Kidney (tissue), 14 donors: ENCODE data around the gene PDGFB. TPM values are rescaled to one million over a fixed set of nuclear protein-coding genes. Genes with fewer than 3 reads are reported as not detected.

ENCODE experiments used
- DNase-seq, 5 donors: peaks; one replicate each; pipeline ENCODE4 v3.0.0-alpha.2; 2013 to 2020
- FAIRE-seq: peaks from 2 replicates; lab custom pipeline; 2012; peaks lifted over from hg19 to GRCh38; lab: Jason Lieb, UNC
- H3K27ac ChIP-seq, 2 donors: one replicate each; pipeline ENCODE4 v1.7.0; 2013; ENCODE audit warnings: low read depth in 2 of 2, low read length in 2 of 2, inconsistent platforms in 1 of 2
- H3K27me3 ChIP-seq: one replicate; pipeline ENCODE4 v1.7.1; 2013; ENCODE audit warnings: low read length, inconsistent platforms; ENCODE audit not compliant: control insufficient read depth, insufficient read depth
- H3K36me3 ChIP-seq, 3 donors: one replicate each; pipeline versions ENCODE4 v1.7.0 to v1.7.1; 2013; ENCODE audit warnings: low read length in 3 of 3, control low read depth in 1 of 3, inconsistent platforms in 1 of 3; ENCODE audit not compliant: insufficient read depth in 3 of 3, control insufficient read depth in 2 of 3
- H3K4me1 ChIP-seq, 3 donors: one replicate each; pipeline versions ENCODE4 v1.7.0 to v1.7.1; 2013; ENCODE audit warnings: low read length in 3 of 3, inconsistent platforms in 1 of 3, low read depth in 1 of 3; ENCODE audit not compliant: control insufficient read depth in 2 of 3, insufficient read depth in 2 of 3
- H3K4me3 ChIP-seq, 3 donors: one replicate each; pipeline versions ENCODE4 v1.7.0 to v1.8.1; 2013; ENCODE audit warnings: low read length in 3 of 3, control low read depth in 1 of 3, inconsistent platforms in 1 of 3
- H3K9ac ChIP-seq, 3 donors: one replicate each; pipeline versions ENCODE4 v1.7.0 to v1.7.1; 2013; ENCODE audit warnings: low read length in 3 of 3, control low read depth in 1 of 3, inconsistent platforms in 1 of 3
- H3K9me3 ChIP-seq, 3 donors: one replicate each; pipeline versions ENCODE4 v1.7.0 to v1.7.1; 2013; ENCODE audit warnings: low read length in 3 of 3, control low read depth in 1 of 3, inconsistent platforms in 1 of 3; ENCODE audit not compliant: control insufficient read depth in 2 of 3, insufficient read depth in 1 of 3
- CTCF ChIP-seq: IDR thresholded peaks from 3 replicates; pipeline ENCODE4 v1.5.1; 2012; ENCODE audit warnings: mild to moderate bottlenecking, moderate library complexity, borderline replicate concordance; ENCODE audit not compliant: insufficient read depth; ENCODE audit errors: extremely low read depth
- intact Hi-C: fragments of 100-400 bp; cut with DNase I; formaldehyde crosslinking; loops from one replicate; pipeline ENCODE4 v1.11.1; 2022
- polyA plus RNA-seq: library from polyadenylated mRNA; stranded (reverse); fragments of 350-450 nt; fragmentation: Illumina TruSeq; extraction: RNeasy Lipid Tissue Mini Kit (QIAGEN cat#74804); gene quantifications from one replicate; pipeline ENCODE4 v1.2.3, GENCODE V29; 2014; ENCODE audit warnings: low read depth, low replicate concordance; ENCODE audit not compliant: insufficient read depth
- total RNA-seq: library from RNA; stranded (reverse); fragmentation: NEBNext Ultra II Directional; extraction: Animal tissue kit (Norgen Biotek cat#: 25700); gene quantifications from one replicate; pipeline ENCODE4 v1.2.1, GENCODE V29; 2021
- donor health status: control.
- donor health status: control.
- donor health status: control.
- donor health status: control.
- donor health status: control.
- donor health status: DM: yes; HTN: yes; CAD: no.
- donor health status: Normal renal cell carcinoma (clear cell type).

The PDGFB gene
- total and polyA plus RNA-seq, 2 donors from 2014 or later = 10.4 to 14.2 TPM

- H3K4me1 ChIP-seq = peaks cover 0 to 2% (median 0%) of the 10 kb centered on the region in 3 donors
- H3K4me3 ChIP-seq = no peak overlapping the region
- H3K36me3 ChIP-seq = no peaks in the 10 kb centered on the region
- FAIRE-seq (no peak), DNase-seq (no peak)
- TF ChIP-seq CTCF = no peak
- no peak overlapping the region for H3K27ac ChIP-seq
- H3K9ac ChIP-seq = no peak overlapping the region
- intact Hi-C loops = no loop called here
- H3K27me3 ChIP-seq = no peaks in the 10 kb centered on the region
- H3K9me3 ChIP-seq = peaks cover 0 to 6% (median 0%) of the 10 kb centered on the region in 3 donors
These were observed 19.0 kb upstream of the PDGFB start for GRCh38 chr22:39263626-39264348.

- intact Hi-C loops = no loop called here
- DNase-seq = no peak
These were observed 14.9 kb upstream of the PDGFB start for GRCh38 chr22:39259666-39260065.

GRCh38 chr22:39257901-39258475 lies 13.2 kb upstream of the PDGFB start:
- Histone ChIP-seq H3K4me3 (no peak overlapping the region), H3K27me3 (no peaks in the 10 kb centered on the region), H3K9me3 (peaks cover 0 to 6% (median 0%) of the 10 kb centered on the region in 3 donors), H3K9ac (no peak overlapping the region), H3K27ac (no peak overlapping the region), H3K4me1 (peaks cover 0 to 17% (median 3%) of the 10 kb centered on the region in 3 donors), H3K36me3 (no peaks in the 10 kb centered on the region)
- DNase-seq = no peak
- no peak for TF ChIP-seq CTCF
- no peak for FAIRE-seq
- intact Hi-C loops = no loop called here

More at GRCh38 chr22:39259666-39260065, 14.9 kb upstream of the PDGFB start:
- H3K27me3 ChIP-seq = no peaks in the 10 kb centered on the region
- no peak overlapping the region for H3K4me3 ChIP-seq
- no peaks in the 10 kb centered on the region for H3K36me3 ChIP-seq
- H3K9ac ChIP-seq = no peak overlapping the region
- H3K4me1 ChIP-seq = peaks cover 0 to 5% (median 0%) of the 10 kb centered on the region in 3 donors
- no peak for FAIRE-seq
- peaks cover 0 to 6% (median 0%) of the 10 kb centered on the region in 3 donors for H3K9me3 ChIP-seq
- TF ChIP-seq CTCF = no peak
- no peak overlapping the region for H3K27ac ChIP-seq
